ENCODE data around the gene VAX1. TPM values are rescaled to one million over a fixed set of nuclear protein-coding genes. Genes with fewer than 3 reads are reported as not detected.
"Not testable (repeated sequence)": the region's sequence is repeated elsewhere in the genome, so short reads cannot be mapped to it uniquely, and the experiment has no call there.

Gene VAX1
- total and polyA plus RNA-seq, 10 donors: not detected

DNA sequence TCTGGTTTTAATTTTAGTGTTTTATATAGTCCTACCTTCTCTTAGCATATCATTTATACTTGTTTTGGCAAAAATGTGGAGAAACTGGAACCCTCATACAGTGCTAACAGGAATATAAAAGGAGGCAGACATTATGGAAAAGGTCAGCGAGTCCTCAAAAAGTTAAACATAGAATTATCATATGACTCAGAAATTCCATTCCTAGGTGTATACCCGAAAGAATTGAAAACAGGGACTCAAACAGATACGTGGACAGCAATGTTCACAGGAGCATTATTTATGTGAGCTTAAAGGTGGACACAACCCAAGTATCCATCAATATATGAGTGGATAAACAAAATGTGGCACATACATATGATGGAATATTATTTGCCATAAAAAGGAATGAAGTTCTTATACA is 51.5 kb downstream of the VAX1 start:
- Histone ChIP-seq H3K9me3 (no peaks in the 10 kb centered on the region), H3K27me3 (replicated peaks in 1 of 7) (peaks cover 0 to 26% (median 0%) of the 10 kb centered on the region in 7 donors), H3K4me3 (no peak overlapping the region), H3K4me1 (no peaks in the 10 kb centered on the region), H3K27ac (no peak overlapping the region), H3K36me3 (no peaks in the 10 kb centered on the region)
- DNase-seq: no peak
- WGBS, 5 donors: 74 to 90% (median 87%) methylated on average over 3 of the region's 3 CpGs
- intact Hi-C loops (cut with DNase I; ENCODE audit: low total_unique reads): no loop called here
- no peak for TF ChIP-seq POLR2A (IDR thresholded peaks at IDR 0.05)
- no peak for TF ChIP-seq POLR2AphosphoS5 (IDR thresholded peaks at IDR 0.05)
- TF ChIP-seq, protein P1, sequence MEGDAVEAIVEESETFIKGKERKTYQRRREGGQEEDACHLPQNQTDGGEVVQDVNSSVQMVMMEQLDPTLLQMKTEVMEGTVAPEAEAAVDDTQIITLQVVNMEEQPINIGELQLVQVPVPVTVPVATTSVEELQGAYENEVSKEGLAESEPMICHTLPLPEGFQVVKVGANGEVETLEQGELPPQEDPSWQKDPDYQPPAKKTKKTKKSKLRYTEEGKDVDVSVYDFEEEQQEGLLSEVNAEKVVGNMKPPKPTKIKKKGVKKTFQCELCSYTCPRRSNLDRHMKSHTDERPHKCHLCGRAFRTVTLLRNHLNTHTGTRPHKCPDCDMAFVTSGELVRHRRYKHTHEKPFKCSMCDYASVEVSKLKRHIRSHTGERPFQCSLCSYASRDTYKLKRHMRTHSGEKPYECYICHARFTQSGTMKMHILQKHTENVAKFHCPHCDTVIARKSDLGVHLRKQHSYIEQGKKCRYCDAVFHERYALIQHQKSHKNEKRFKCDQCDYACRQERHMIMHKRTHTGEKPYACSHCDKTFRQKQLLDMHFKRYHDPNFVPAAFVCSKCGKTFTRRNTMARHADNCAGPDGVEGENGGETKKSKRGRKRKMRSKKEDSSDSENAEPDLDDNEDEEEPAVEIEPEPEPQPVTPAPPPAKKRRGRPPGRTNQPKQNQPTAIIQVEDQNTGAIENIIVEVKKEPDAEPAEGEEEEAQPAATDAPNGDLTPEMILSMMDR (IDR thresholded peaks at IDR 0.05 in 8 of 11, conservative IDR thresholded peaks at IDR 0.05 in 3 of 11): no peak

DNA sequence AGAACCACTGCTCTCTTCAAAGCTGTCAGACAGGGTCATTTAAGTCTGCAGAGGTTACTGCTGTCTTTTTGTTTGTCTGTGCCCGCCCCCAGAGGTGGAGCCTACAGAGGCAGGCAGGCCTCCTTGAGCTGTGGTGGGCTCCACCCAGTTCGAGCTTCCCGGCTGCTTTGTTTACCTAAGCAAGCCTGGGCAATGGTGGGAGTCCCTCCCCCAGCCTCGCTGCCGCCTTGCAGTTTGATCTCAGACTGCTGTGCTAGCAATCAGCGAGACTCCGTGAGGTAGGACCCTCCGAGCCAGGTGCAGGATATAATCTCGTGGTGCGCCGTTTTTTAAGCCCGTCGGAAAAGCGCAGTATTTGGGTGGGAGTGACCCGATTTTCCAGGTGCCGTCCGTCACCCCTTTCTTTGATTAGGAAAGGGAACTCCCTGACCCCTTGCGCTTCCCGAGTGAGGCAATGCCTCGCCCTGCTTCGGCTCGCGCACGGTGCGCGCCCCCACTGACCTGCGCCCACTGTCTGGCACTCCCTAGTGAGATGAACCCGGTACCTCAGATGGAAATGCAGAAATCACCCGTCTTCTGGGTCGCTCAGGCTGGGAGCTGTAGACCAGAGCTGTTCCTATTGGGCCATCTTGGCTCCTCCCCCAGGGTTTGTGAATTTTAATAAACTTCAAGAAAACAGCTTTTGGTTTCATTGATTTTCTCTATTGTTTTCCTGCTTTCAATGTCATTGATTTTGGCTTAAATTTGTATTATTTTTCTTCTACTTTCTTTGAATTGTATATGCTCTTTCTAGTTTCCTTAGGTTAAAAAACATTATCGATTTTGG is 53.4 kb downstream of the VAX1 start:
- H3K27ac ChIP-seq; DNase-seq; H3K4me1 ChIP-seq; intact Hi-C loops (cut with DNase I; ENCODE audit: low total_unique reads); H3K36me3 ChIP-seq; H3K9me3 ChIP-seq; H3K4me3 ChIP-seq: not testable (repeated sequence)
- H3K27me3 ChIP-seq (replicated peaks in 1 of 7): peaks cover 0 to 22% (median 0%) of the 10 kb centered on the region in 7 donors
- 77 to 86% (median 80%) methylated on average over 23 to 31 of the region's 31 CpGs for WGBS, 5 donors

Small RNA genes lying within 50 kb of the gene (microRNA-seq; reads per million reads assigned to microRNA genes)
- gene MIR3663: 0 reads per million in 3 donors

Small RNA genes lying within 50 kb of the gene (small RNA-seq; reads per million reads assigned to genes)
- gene MIR3663: 0 to 0.07 (median 0) reads per million in 4 donors

Other genes starting within 250 kb of the VAX1 start
- 10 to 100 TPM; 13.9 to 28.3 (median 19.4) TPM for gene SHTN1, start 133.1 kb downstream of the VAX1 start, total RNA-seq
- 1 to 10 TPM; 2.9 to 5.1 (median 3.4) TPM for gene SHTN1, start 133.1 kb downstream of the VAX1 start, polyA plus RNA-seq
- gene KCNK18, start 59.2 kb upstream of the VAX1 start, total RNA-seq: not detected
- gene KCNK18, start 59.2 kb upstream of the VAX1 start, polyA plus RNA-seq: not detected
- gene SLC18A2, start 102.8 kb upstream of the VAX1 start, total RNA-seq: under 1 TPM; 0.09 to 0.92 (median 0.37) TPM
- gene SLC18A2, start 102.8 kb upstream of the VAX1 start, polyA plus RNA-seq: under 1 TPM; 0.02 to 0.20 (median 0.03) TPM
- gene PDZD8, start 237.2 kb upstream of the VAX1 start, total RNA-seq: 100 to 1,000 TPM in 1 of 7 donors, 10 to 100 TPM in 6; 23.4 to 119 (median 27.3) TPM
- 1 to 10 TPM in 2 of 3 donors, under 1 TPM in 1; 0.91 to 3.5 (median 1.4) TPM for gene PDZD8, start 237.2 kb upstream of the VAX1 start, polyA plus RNA-seq